Measurements from ENCODE around the gene REEP3.

The REEP3 gene

GRCh38 chr10:63515002-63515763 is 6.0 kb upstream of the REEP3 start:
- no peak for DNase-seq

GRCh38 chr10:63516207-63516606 is 5.0 kb upstream of the REEP3 start:
- no peak for DNase-seq

- no peak for DNase-seq
These were observed 2.4 kb upstream of the REEP3 start for GRCh38 chr10:63518690-63519288.

GRCh38 chr10:63521416-63522276 is 445 bp downstream of the REEP3 start:
- no peak for DNase-seq

GRCh38 chr10:63522277-63522687 is 1.1 kb downstream of the REEP3 start:
- no peak for DNase-seq

- no peak for DNase-seq
These were observed 1.8 kb downstream of the REEP3 start for GRCh38 chr10:63522995-63523394.

- DNase-seq = no peak
These were observed 3.8 kb downstream of the REEP3 start for GRCh38 chr10:63525021-63525420.

GRCh38 chr10:63527401-63527800 is 6.2 kb downstream of the REEP3 start:
- no peak for DNase-seq

GRCh38 chr10:63528084-63528744 is 7.0 kb downstream of the REEP3 start:
- no peak for DNase-seq

- no peak for DNase-seq
These were observed 9.2 kb downstream of the REEP3 start for GRCh38 chr10:63530409-63530808.

GRCh38 chr10:63534723-63535122 is 13.5 kb downstream of the REEP3 start:
- DNase-seq = no peak

- no peak for DNase-seq
These were observed 15.5 kb downstream of the REEP3 start for GRCh38 chr10:63536698-63537097.

GRCh38 chr10:63537536-63537935 is 16.3 kb downstream of the REEP3 start:
- no peak for DNase-seq

GRCh38 chr10:63539377-63539776 is 18.2 kb downstream of the REEP3 start:
- DNase-seq = no peak

GRCh38 chr10:63539994-63540393 is 18.8 kb downstream of the REEP3 start:
- no peak for DNase-seq

- no peak for DNase-seq
These were observed 21.8 kb downstream of the REEP3 start for GRCh38 chr10:63542835-63543575.

- no peak for DNase-seq
These were observed 22.4 kb downstream of the REEP3 start for GRCh38 chr10:63543576-63543962.

GRCh38 chr10:63544418-63544817 is 23.2 kb downstream of the REEP3 start:
- DNase-seq = no peak

- DNase-seq = peak; percentile 5
These were observed 26.6 kb downstream of the REEP3 start for GRCh38 chr10:63547628-63548360.

GRCh38 chr10:63548860-63549259 is 27.7 kb downstream of the REEP3 start:
- DNase-seq = no peak

GRCh38 chr10:63549810-63550209 is 28.6 kb downstream of the REEP3 start:
- no peak for DNase-seq

- no peak for DNase-seq
These were observed 31.8 kb downstream of the REEP3 start for GRCh38 chr10:63553031-63553430.
